Measurements from ENCODE around the gene UGGT2.

- TF ChIP-seq EP300 (IDR thresholded peaks at IDR 0.05) (no peak), CTCF (IDR thresholded peaks at IDR 0.05) (no peak), POLR2A (IDR thresholded peaks at IDR 0.05) (no peak)
Measured at GRCh38 chr13:95756072-95756471, 297.1 kb downstream of the UGGT2 start.
